A549 (cell line): ENCODE measurements around the gene RHBDF2. TPM values are rescaled to one million over a fixed set of nuclear protein-coding genes. Genes with fewer than 3 reads are reported as not detected.
A peak's percentile ranks its signal among the peaks of the same experiment; 100 is the strongest.

Experiments
- ATAC-seq, 2 experiments: fragments of 200-7000 bp in 1 of 2; fragments of >200 bp in 1 of 2; cut with Nextera tagmentation in 1 of 2; cut with Tn5 transposase in 1 of 2; 3 replicates each; pipeline versions ENCODE4 v1.8.0 to v1.9.1; 2018 to 2020; ENCODE audit warnings: mild to moderate bottlenecking in 1 of 2, moderate library complexity in 1 of 2
- CTCF ChIA-PET: fragments of 300-600 bp; sonication (Branson Sonifier 250); formaldehyde crosslinking; extraction: SDS; loops from one replicate; lab custom pipeline; 2021; ENCODE audit warnings: antibody characterized with exemption, inconsistent platforms; lab: Yijun Ruan, JAX
- POLR2A ChIA-PET: fragments of 350-600 bp; formaldehyde crosslinking; extraction: SDS; loops from one replicate; lab custom pipeline; 2021; ENCODE audit warnings: antibody characterized with exemption, inconsistent platforms; lab: Yijun Ruan, JAX
- DNase-seq, 2 experiments: peaks; one replicate each; pipeline versions ENCODE4 v3.0.0 to v3.0.0-alpha.2; 2011 to 2016; ENCODE audit warnings: low read depth in 1 of 2, low spot score in 1 of 2
- FAIRE-seq: peaks from 2 replicates; lab custom pipeline; 2011; peaks lifted over from hg19 to GRCh38; lab: Jason Lieb, UNC
- H3K27ac ChIP-seq, 2 experiments: fragments of >200 bp; sonication (Bioruptor Twin); formaldehyde crosslinking; 3 replicates each; pipeline ENCODE4 v1.5.1; 2016 to 2017
- H3K4me1 ChIP-seq: fragments of >200 bp; sonication (Bioruptor Twin); formaldehyde crosslinking; 3 replicates; pipeline ENCODE4 v1.6.1; 2016
- H3K4me2 ChIP-seq: fragments of >200 bp; sonication (Bioruptor Twin); formaldehyde crosslinking; 3 replicates; pipeline ENCODE4 v1.6.1; 2016
- H3K4me3 ChIP-seq: fragments of >200 bp; sonication (Bioruptor Twin); formaldehyde crosslinking; 3 replicates; pipeline ENCODE4 v1.5.1; 2016
- H3K9me3 ChIP-seq: fragments of >200 bp; sonication (Bioruptor Twin); formaldehyde crosslinking; 3 replicates; pipeline ENCODE4 v1.6.1; 2016
- BCL3 ChIP-seq: fragments of >200 bp; sonication (Bioruptor Twin); formaldehyde crosslinking; IDR thresholded peaks from 3 replicates; pipeline ENCODE4 v1.6.1; 2016
- CBX2 ChIP-seq: fragments of 200-600 bp; sonication (generic); IDR thresholded peaks from 2 replicates; pipeline ENCODE4 v1.6.1; 2016; ENCODE audit warnings: low read depth, mild to moderate bottlenecking, borderline replicate concordance
- CHD2 ChIP-seq: fragments of 150-350 bp; IDR thresholded peaks from 2 replicates; pipeline ENCODE4 v1.6.1; 2014; ENCODE audit warnings: low read length; ENCODE audit not compliant: partially characterized antibody
- E2F6 ChIP-seq: IDR thresholded peaks from 2 replicates; pipeline ENCODE4 v1.6.1; 2012; ENCODE audit warnings: low read depth, borderline replicate concordance
- ELK1 ChIP-seq: fragments of 150-350 bp; IDR thresholded peaks from 2 replicates; pipeline ENCODE4 v1.6.1; 2014; ENCODE audit warnings: low read depth, mild to moderate bottlenecking, low read length
- EP300 ChIP-seq, 2 experiments: fragments of >200 bp; sonication (Bioruptor Twin); formaldehyde crosslinking; IDR thresholded peaks; 2 replicates in 1 of 2; 3 replicates in 1 of 2; pipeline ENCODE4 v1.6.1; 2016 to 2017
- HOXB5 ChIP-seq: fragments of 250-450 bp; sonication (Bioruptor Pico); IDR thresholded peaks from 2 replicates; pipeline ENCODE4 v1.5.0; 2020; ENCODE audit warnings: mild to moderate bottlenecking, moderate library complexity
- JUN ChIP-seq, 2 experiments: fragments of >200 bp; sonication (Bioruptor Twin); formaldehyde crosslinking; IDR thresholded peaks; 2 replicates in 1 of 2; 3 replicates in 1 of 2; pipeline ENCODE4 v1.6.1; 2016 to 2017
- KDM1A ChIP-seq: fragments of 200-600 bp; sonication (generic); IDR thresholded peaks from 2 replicates; pipeline ENCODE4 v1.6.1; 2016; ENCODE audit warnings: low read depth, mild to moderate bottlenecking
- MAFK ChIP-seq: fragments of 450-650 bp; IDR thresholded peaks from 2 replicates; pipeline ENCODE4 v1.6.1; 2014; ENCODE audit not compliant: partially characterized antibody
- MAX ChIP-seq: IDR thresholded peaks from 2 replicates; pipeline ENCODE4 v1.6.1; 2012
- MYC ChIP-seq: IDR thresholded peaks from 2 replicates; pipeline ENCODE4 v1.6.1; 2012; ENCODE audit warnings: mild to moderate bottlenecking, inconsistent platforms, low read length, improper control_type of control experiment, borderline replicate concordance
- PBX3 ChIP-seq: IDR thresholded peaks from 2 replicates; pipeline ENCODE4 v1.6.1; 2012
- PHF8 ChIP-seq: fragments of 200-600 bp; sonication (generic); IDR thresholded peaks from 2 replicates; pipeline ENCODE4 v1.6.1; 2016; ENCODE audit warnings: low read depth, mild to moderate bottlenecking, antibody characterized with exemption, moderate library complexity, borderline replicate concordance
- POLR2A ChIP-seq: IDR thresholded peaks from 2 replicates; pipeline ENCODE4 v1.6.1; 2012; ENCODE audit warnings: mild to moderate bottlenecking, low read length
- REST ChIP-seq: fragments of 200-600 bp; sonication (generic); IDR thresholded peaks from 2 replicates; pipeline ENCODE4 v1.6.1; 2016; ENCODE audit warnings: antibody characterized with exemption, mild to moderate bottlenecking, moderate library complexity
- SREBF2 ChIP-seq: fragments of 450-650 bp; IDR thresholded peaks from 2 replicates; pipeline ENCODE4 v1.6.1; 2014; ENCODE audit warnings: mild to moderate bottlenecking, moderate library complexity
- ZC3H11A ChIP-seq: fragments of 450-650 bp; IDR thresholded peaks from 2 replicates; pipeline ENCODE4 v1.6.1; 2014; ENCODE audit warnings: antibody characterized with exemption, mild to moderate bottlenecking
- ZFP36 ChIP-seq: fragments of 450-650 bp; IDR thresholded peaks from 2 replicates; pipeline ENCODE4 v1.6.1; 2014; ENCODE audit warnings: borderline replicate concordance; ENCODE audit not compliant: partially characterized antibody
- WGBS: methylation state at CpG from one replicate; pipeline ENCODE4 v1.1.6; 2017; ENCODE audit errors: missing lambda C conversion rate; 5-methylcytosine and 5-hydroxymethylcytosine counted together
- polyA plus RNA-seq, 4 experiments: library from polyadenylated mRNA; depleted of rRNA in 3 of 4; stranded (reverse); fragments of >200 nt; fragmentation: RNase III in 1 of 4; extraction: RNeasy Plus Mini Kit Qiagen cat#74134 plus additional on column Dnase treatment in 1 of 4; gene quantifications; 2 replicates in 3 of 4; 3 replicates in 1 of 4; pipeline ENCODE4 v1.2.3, GENCODE V29; 2011 to 2017

RHBDF2 gene
- polyA plus RNA-seq, 2 of the 4 experiments (the other 2 are of a cell fraction): 14.0 to 42.9 TPM

- Histone ChIP-seq H3K4me2 (no peak overlapping the region), H3K9me3 (no peaks in the 10 kb centered on the region), H3K27ac (peak overlapping the region in 1 of 2 experiments; percentile 1; a peak in 1 of 6 replicates), H3K4me1 (peaks cover 36% of the 10 kb centered on the region), H3K4me3 (no peak overlapping the region)
- no peak for ATAC-seq
- DNase-seq: no peak
- WGBS: 74% methylated on average over 9 of the region's 9 CpGs
- ChIA-PET CTCF (interaction anchor here (0.6 to 15.7 kb wide), 13 partner anchors 9 to 588 kb away, joined by 3 to 185 read pairs (median 4); partner anchors contain the start of gene PRCD), POLR2A (no interaction called here)
- TF ChIP-seq ZFP36 (no peak), ZC3H11A (no peak), ELK1 (no peak), CBX2 (no peak), E2F6 (no peak), POLR2A (no peak), MAX (no peak), MAFK (no peak), EP300 (IDR thresholded peaks at IDR 0.05) (no peak), JUN (IDR thresholded peaks at IDR 0.05) (no peak), BCL3 (no peak), SREBF2 (no peak), REST (no peak), PHF8 (no peak), PBX3 (no peak), MYC (no peak), CHD2 (no peak), HOXB5 (CRISPR knock-in tag) (no peak), KDM1A (no peak)
- no peak for FAIRE-seq
Measured at GRCh38 chr17:76549215-76549518, 47.9 kb upstream of the RHBDF2 start.
